Lung (tissue), 12 donors: Measurements from ENCODE around the gene SLX4. TPM values are rescaled to one million over a fixed set of nuclear protein-coding genes. Genes with fewer than 3 reads are reported as not detected.
"Not testable (repeated sequence)": the region's sequence is repeated elsewhere in the genome, so short reads cannot be mapped to it uniquely, and the experiment has no call there.

Experiments
- ATAC-seq: fragments of 200-7000 bp; cut with Tn5 transposase; one replicate; pipeline ENCODE4 v1.9.1; 2020; ENCODE audit warnings: moderate number of reproducible peaks; ENCODE audit not compliant: insufficient read depth, low FRiP score
- DNase-seq, 3 donors: peaks; one replicate each; pipeline ENCODE4 v3.0.0-alpha.2; 2013 to 2017
- H3K27ac ChIP-seq, 2 donors: one replicate each; pipeline ENCODE4 v1.5.1; 2013; ENCODE audit warnings: mild to moderate bottlenecking in 2 of 2, moderate library complexity in 2 of 2, control low read depth in 1 of 2, inconsistent platforms in 1 of 2, low read depth in 1 of 2, low read length in 1 of 2
- H3K27me3 ChIP-seq, 3 donors: one replicate each; pipeline ENCODE4 v1.5.1; 2013; ENCODE audit warnings: low read length in 2 of 3; ENCODE audit not compliant: control insufficient read depth in 3 of 3, insufficient read depth in 3 of 3
- H3K36me3 ChIP-seq, 4 donors: one replicate each; pipeline ENCODE4 v1.5.1; 2013; ENCODE audit warnings: low read length in 4 of 4, mild to moderate bottlenecking in 1 of 4, moderate library complexity in 1 of 4; ENCODE audit not compliant: control insufficient read depth in 4 of 4, insufficient read depth in 4 of 4
- H3K4me1 ChIP-seq, 5 donors: one replicate each; pipeline ENCODE4 v1.5.1; 2013; ENCODE audit warnings: low read length in 5 of 5, mild to moderate bottlenecking in 2 of 5, moderate library complexity in 1 of 5; ENCODE audit not compliant: control insufficient read depth in 5 of 5, insufficient read depth in 5 of 5
- H3K4me3 ChIP-seq: one replicate; pipeline ENCODE4 v1.5.1; 2013; ENCODE audit warnings: mild to moderate bottlenecking, control low read depth, moderate library complexity
- H3K9ac ChIP-seq, 2 donors: one replicate each; pipeline ENCODE4 v1.5.1; 2013; ENCODE audit warnings: low read length in 2 of 2, control low read depth in 1 of 2; ENCODE audit not compliant: insufficient read depth in 1 of 2
- H3K9me3 ChIP-seq, 4 donors: one replicate each; pipeline ENCODE4 v1.5.1; 2013; ENCODE audit warnings: low read length in 3 of 4, mild to moderate bottlenecking in 1 of 4, moderate library complexity in 1 of 4; ENCODE audit not compliant: control insufficient read depth in 4 of 4, insufficient read depth in 3 of 4
- WGBS, 2 donors: extraction: QIAGEN DNeasy Blood & Tissue Kit; methylation state at CpG; one replicate each; pipeline ENCODE4 v1.1.7; 2013; 5-methylcytosine and 5-hydroxymethylcytosine counted together
- polyA plus RNA-seq, 2 donors: library from polyadenylated mRNA; stranded (reverse); fragments of 200-250 nt; gene quantifications; one replicate each; pipeline ENCODE4 v1.2.1, GENCODE V29; 2013
- total RNA-seq, 2 donors: library from RNA; depleted of rRNA in 1 of 2; stranded (reverse); fragments of >200 nt in 1 of 2; gene quantifications; one replicate each; pipeline ENCODE4 v1.2.1, GENCODE V29; 2014 to 2021
- TF ChIP-seq, protein P1 (sequence below): IDR thresholded peaks from 2 replicates; pipeline ENCODE4 v1.5.1; 2012; ENCODE audit warnings: mild to moderate bottlenecking; ENCODE audit errors: control extremely low read depth, extremely low read depth
- donor health status: control.
- donor health status: control.
- donor health status: Bipolar disorder and iron deficiency.
- donor health status: healthy.
- donor health status: DM: yes; HTN: yes; CAD: no.

The SLX4 gene
- total and polyA plus RNA-seq, 4 donors, result 2.4 to 7.0 (median 3.7) TPM

DNA sequence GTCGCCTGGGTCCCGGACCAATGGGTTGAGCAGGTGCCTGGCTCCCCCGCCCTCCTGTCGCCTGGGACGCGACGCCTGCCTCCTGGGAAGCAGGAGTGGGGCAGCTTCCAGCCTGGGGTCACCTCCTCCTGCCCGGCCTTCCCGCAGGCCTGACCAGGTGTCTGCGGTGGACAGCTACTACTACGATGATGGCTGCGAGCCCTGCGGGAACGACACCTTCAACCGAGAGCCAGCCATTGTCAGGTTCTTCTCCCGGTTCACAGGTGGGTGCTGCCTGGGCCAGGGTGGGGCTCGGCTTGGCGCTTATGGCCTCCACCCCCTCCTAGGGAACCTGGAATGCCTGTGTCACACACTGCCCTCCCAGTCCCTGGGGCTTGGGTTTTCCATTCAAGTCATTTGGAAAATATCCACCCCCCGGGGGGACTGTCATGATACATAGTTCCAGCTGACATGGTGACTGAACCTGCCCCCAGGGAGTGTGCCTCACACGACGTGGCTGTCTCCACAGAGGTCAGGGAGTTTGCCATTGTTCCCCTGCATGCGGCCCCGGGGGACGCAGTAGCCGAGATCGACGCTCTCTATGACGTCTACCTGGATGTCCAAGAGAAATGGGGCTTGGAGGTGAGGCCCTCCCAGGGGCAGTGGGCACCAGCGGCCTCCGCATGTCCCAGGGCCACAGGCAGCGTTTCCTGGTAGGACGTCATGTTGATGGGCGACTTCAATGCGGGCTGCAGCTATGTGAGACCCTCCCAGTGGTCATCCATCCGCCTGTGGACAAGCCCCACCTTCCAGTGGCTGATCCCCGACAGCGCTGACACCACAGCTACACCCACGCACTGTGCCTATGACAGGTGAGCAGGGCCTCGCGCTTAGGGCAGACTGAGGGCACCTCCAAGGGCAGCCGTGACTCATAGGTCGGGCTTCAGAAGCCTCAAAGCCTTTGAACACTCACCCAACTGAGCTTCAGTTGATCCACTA is 45.4 kb upstream of the SLX4 start:
- peaks cover 4 to 58% (median 33%) of the 10 kb centered on the region in 4 donors for H3K36me3 ChIP-seq
- no peak overlapping the region for H3K9ac ChIP-seq
- H3K4me1 ChIP-seq, result no peaks in the 10 kb centered on the region
- no peaks in the 10 kb centered on the region for H3K27me3 ChIP-seq
- H3K9me3 ChIP-seq, result peaks cover 0 to 2% (median 0%) of the 10 kb centered on the region in 4 donors
- TF ChIP-seq, protein P1, sequence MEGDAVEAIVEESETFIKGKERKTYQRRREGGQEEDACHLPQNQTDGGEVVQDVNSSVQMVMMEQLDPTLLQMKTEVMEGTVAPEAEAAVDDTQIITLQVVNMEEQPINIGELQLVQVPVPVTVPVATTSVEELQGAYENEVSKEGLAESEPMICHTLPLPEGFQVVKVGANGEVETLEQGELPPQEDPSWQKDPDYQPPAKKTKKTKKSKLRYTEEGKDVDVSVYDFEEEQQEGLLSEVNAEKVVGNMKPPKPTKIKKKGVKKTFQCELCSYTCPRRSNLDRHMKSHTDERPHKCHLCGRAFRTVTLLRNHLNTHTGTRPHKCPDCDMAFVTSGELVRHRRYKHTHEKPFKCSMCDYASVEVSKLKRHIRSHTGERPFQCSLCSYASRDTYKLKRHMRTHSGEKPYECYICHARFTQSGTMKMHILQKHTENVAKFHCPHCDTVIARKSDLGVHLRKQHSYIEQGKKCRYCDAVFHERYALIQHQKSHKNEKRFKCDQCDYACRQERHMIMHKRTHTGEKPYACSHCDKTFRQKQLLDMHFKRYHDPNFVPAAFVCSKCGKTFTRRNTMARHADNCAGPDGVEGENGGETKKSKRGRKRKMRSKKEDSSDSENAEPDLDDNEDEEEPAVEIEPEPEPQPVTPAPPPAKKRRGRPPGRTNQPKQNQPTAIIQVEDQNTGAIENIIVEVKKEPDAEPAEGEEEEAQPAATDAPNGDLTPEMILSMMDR, result no peak
- H3K4me3 ChIP-seq, result no peak overlapping the region
- ATAC-seq (no peak), DNase-seq (no peak)
- WGBS, 2 donors, result 93 to 97% methylated on average over 40 to 42 of the region's 42 CpGs
- no peak overlapping the region for H3K27ac ChIP-seq

DNA sequence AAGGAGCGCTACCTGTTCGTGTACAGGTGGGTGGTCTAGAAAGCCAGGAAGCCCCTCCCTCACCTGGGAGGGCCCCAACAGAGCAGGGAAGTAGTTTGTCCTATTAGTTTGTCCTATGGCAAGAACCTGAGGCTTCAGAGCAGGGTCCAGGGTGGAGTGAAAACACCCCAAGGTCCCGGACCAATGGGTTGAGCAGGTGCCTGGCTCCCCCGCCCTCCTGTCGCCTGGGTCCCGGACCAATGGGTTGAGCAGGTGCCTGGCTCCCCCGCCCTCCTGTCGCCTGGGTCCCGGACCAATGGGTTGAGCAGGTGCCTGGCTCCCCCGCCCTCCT is 44.7 kb upstream of the SLX4 start:
- H3K4me1 ChIP-seq, ATAC-seq, H3K27ac ChIP-seq, H3K4me3 ChIP-seq, H3K27me3 ChIP-seq, DNase-seq, H3K9ac ChIP-seq, H3K9me3 ChIP-seq: not testable (repeated sequence)
- H3K36me3 ChIP-seq, result peaks cover 2 to 55% (median 29%) of the 10 kb centered on the region in 4 donors
- 89 to 93% methylated on average over 5 to 7 of the region's 10 CpGs for WGBS, 2 donors

DNA sequence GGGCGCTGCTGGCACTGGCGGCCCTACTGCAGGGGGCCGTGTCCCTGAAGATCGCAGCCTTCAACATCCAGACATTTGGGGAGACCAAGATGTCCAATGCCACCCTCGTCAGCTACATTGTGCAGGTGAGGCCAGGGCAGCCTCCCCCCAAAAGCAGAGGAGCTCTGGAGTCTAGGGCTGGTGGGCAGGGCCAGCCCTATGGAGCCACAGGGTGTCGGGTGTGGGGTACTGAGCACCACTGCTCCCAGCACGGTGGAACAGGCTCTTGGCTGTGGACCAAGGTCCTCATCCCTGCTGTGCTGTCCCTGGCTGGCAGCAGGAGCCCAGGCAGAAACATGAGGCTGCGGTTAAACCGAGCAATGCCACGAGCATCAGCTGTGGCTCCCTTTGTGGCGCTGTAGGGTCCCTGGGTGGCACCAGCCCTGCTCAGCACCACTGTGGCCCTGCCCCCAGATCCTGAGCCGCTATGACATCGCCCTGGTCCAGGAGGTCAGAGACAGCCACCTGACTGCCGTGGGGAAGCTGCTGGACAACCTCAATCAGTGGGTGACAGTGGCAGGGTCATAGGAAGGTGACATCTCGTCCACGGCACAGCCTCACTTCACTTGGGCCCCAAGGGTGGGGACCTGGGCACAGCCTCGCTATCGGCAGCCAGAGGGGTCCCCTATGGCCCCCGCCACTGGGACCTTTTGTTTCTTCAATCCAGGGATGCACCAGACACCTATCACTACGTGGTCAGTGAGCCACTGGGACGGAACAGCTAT is 44.2 kb upstream of the SLX4 start:
- Histone ChIP-seq H3K36me3 (peaks cover 2 to 58% (median 32%) of the 10 kb centered on the region in 4 donors), H3K4me1 (no peaks in the 10 kb centered on the region), H3K27ac (no peak overlapping the region), H3K4me3 (no peak overlapping the region), H3K27me3 (no peaks in the 10 kb centered on the region), H3K9me3 (peaks cover 0 to 2% (median 0%) of the 10 kb centered on the region in 4 donors), H3K9ac (no peak overlapping the region)
- TF ChIP-seq, protein P1, result no peak
- no peak for DNase-seq
- ATAC-seq, result no peak
- 94 to 95% methylated on average over 21 of the region's 21 CpGs for WGBS, 2 donors

DNA sequence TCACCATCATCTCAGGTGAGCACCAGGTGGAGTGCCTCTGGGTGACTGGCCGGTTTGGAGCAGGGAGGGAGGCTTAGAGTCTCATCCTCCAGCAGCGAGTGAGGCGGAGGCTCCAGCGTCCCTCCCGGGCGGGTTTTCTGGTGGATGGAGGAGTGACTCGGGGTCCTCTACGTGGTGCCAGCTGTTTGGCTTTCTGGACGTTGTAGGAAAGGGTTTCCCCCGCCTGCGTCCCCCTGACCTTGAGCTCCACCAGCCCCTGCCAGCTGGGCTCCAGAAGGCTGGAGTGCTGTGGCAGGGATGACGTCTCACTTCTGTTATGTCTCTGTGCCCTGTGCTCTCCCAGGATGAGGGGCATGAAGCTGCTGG is 43.6 kb upstream of the SLX4 start:
- no peaks in the 10 kb centered on the region for H3K4me1 ChIP-seq
- TF ChIP-seq, protein P1, result no peak
- 91 to 93% methylated on average over 12 of the region's 12 CpGs for WGBS, 2 donors
- H3K9ac ChIP-seq, result no peak overlapping the region
- ATAC-seq (no peak), DNase-seq (no peak)
- H3K9me3 ChIP-seq, result peaks cover 0 to 2% (median 0%) of the 10 kb centered on the region in 4 donors
- H3K27me3 ChIP-seq, result no peaks in the 10 kb centered on the region
- H3K4me3 ChIP-seq, result no peak overlapping the region
- H3K27ac ChIP-seq, result peak overlapping the region in 1 of 2 donors; percentile 25
- peaks cover 2 to 53% (median 28%) of the 10 kb centered on the region in 4 donors for H3K36me3 ChIP-seq
